Bronchial epithelial cell (primary cell): ENCODE results near the gene MTF1. TPM values are rescaled to one million over a fixed set of nuclear protein-coding genes. Genes with fewer than 3 reads are reported as not detected.
"Not testable (repeated sequence)": the region's sequence is repeated elsewhere in the genome, so short reads cannot be mapped to it uniquely, and the experiment has no call there.

Experiments
- DNase-seq: peaks from one replicate; pipeline ENCODE4 v3.0.0-alpha.2; 2010; ENCODE audit warnings: low read depth
- FAIRE-seq: peaks from 2 replicates; lab custom pipeline; 2011; peaks lifted over from hg19 to GRCh38; lab: Jason Lieb, UNC
- H3K27me3 ChIP-seq: 2 replicates; pipeline ENCODE4 v1.5.1; 2011; ENCODE audit warnings: low read length; ENCODE audit not compliant: control insufficient read depth, insufficient read depth
- H3K36me3 ChIP-seq: 2 replicates; pipeline ENCODE4 v1.5.1; 2011; ENCODE audit warnings: low read length; ENCODE audit not compliant: control insufficient read depth, insufficient read depth
- H3K4me3 ChIP-seq: 2 replicates; pipeline ENCODE4 v1.5.1; 2011; ENCODE audit warnings: mild to moderate bottlenecking, low read depth, low read length, control low read depth
- total RNA-seq: library from RNA; depleted of rRNA; stranded (reverse); fragments of >200 nt; gene quantifications from 2 replicates; pipeline ENCODE4 v1.2.1, GENCODE V29; 2014
- TF ChIP-seq, protein P1 (sequence below): IDR thresholded peaks from 2 replicates; pipeline ENCODE4 v1.5.1; 2011; ENCODE audit warnings: mild to moderate bottlenecking, moderate library complexity, low read length, control low read depth, inconsistent platforms; ENCODE audit not compliant: insufficient read depth, severe bottlenecking

The MTF1 gene
- total RNA-seq, 1 donor from 2014 or later, result 3.7 TPM

GRCh38 chr1:37792943-37793686, 66.3 kb downstream of the MTF1 start:
- no peak for DNase-seq
- no peak for FAIRE-seq
- H3K36me3 ChIP-seq, result no peaks in the 10 kb centered on the region
- no peak overlapping the region for H3K4me3 ChIP-seq
- H3K27me3 ChIP-seq, result peaks cover 4% of the 10 kb centered on the region
- TF ChIP-seq, protein P1, sequence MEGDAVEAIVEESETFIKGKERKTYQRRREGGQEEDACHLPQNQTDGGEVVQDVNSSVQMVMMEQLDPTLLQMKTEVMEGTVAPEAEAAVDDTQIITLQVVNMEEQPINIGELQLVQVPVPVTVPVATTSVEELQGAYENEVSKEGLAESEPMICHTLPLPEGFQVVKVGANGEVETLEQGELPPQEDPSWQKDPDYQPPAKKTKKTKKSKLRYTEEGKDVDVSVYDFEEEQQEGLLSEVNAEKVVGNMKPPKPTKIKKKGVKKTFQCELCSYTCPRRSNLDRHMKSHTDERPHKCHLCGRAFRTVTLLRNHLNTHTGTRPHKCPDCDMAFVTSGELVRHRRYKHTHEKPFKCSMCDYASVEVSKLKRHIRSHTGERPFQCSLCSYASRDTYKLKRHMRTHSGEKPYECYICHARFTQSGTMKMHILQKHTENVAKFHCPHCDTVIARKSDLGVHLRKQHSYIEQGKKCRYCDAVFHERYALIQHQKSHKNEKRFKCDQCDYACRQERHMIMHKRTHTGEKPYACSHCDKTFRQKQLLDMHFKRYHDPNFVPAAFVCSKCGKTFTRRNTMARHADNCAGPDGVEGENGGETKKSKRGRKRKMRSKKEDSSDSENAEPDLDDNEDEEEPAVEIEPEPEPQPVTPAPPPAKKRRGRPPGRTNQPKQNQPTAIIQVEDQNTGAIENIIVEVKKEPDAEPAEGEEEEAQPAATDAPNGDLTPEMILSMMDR, result no peak

DNA sequence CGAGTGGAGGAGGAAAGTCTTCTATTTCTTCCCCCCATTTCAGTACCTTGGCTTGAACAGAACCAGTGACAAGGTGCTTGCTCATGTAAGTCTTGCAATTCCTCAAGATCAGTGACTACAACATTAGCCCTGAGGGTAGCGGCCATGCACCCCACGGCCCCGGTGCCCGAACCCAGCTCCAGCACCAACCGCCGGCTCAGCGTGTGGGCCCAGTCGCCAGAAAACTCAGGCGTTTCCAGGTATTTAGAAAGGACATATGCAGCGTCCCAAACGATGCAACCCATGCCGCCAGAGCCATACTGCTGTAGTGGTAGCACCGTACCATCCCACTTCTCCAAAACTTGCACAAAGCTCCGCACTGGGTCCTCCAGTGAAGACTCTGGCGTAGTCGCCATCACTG, 76.9 kb downstream of the MTF1 start:
- DNase-seq (no peak), FAIRE-seq (no peak)
- TF ChIP-seq, protein P1, result no peak

GRCh38 chr1:37778654-37779053, 80.7 kb downstream of the MTF1 start:
- no peak overlapping the region for H3K4me3 ChIP-seq
- no peaks in the 10 kb centered on the region for H3K36me3 ChIP-seq
- FAIRE-seq (peak; percentile 23), DNase-seq (no peak)
- TF ChIP-seq, protein P1, result no peak
- H3K27me3 ChIP-seq, result no peaks in the 10 kb centered on the region

More for the DNA sequence above, 76.9 kb downstream of the MTF1 start:
- no peaks in the 10 kb centered on the region for H3K36me3 ChIP-seq
- H3K27me3 ChIP-seq, result no peaks in the 10 kb centered on the region
- no peak overlapping the region for H3K4me3 ChIP-seq

DNA sequence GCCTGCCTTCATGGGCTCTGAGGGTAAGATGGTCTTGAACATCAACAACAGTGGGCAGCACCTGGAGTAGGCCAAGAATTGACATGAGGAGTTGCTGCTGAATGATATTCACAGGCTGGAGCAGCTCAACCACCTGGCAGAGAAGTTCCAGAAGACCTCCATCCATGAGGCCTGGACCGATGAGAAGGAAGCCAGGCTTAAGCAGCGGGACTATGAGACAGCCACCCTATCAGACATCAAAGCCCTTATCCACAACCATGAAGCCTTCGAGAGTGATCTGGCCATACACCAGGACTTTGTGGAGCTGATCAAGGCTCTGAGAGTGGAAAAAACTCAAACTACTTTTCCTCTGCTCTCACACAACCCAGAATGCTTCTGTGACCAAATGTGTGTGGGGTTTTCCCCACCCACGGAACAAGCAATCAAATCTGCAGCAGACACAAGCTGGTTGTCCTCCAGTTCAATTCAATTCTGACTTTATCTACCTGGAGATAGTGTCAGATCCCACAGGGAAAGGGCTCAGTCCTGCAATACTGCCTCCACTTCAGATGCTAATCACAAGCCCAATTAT, 82.4 kb downstream of the MTF1 start:
- TF ChIP-seq, protein P1, result no peak
- DNase-seq, result no peak
- Histone ChIP-seq H3K27me3 (no peaks in the 10 kb centered on the region), H3K36me3 (no peaks in the 10 kb centered on the region), H3K4me3 (no peak overlapping the region)
- peak; percentile 60 for FAIRE-seq

DNA sequence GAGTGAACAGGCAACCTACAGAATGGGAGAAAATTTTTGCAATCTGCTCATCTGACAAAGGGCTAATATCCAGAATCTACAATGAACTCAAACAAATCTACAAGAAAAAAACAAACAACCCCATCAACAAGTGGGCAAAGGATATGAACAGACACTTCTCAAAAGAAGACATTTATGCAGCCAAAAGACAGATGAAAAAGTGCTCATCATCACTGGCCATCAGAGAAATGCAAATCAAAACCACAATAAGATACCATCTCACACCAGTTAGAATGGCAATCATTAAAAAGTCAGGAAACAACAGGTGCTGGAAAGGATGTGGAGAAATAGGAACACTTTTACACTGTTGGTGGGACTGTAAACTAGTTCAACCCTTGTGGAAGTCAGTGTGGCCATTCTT, 88.0 kb downstream of the MTF1 start:
- not testable (repeated sequence) for DNase-seq, FAIRE-seq, H3K27me3 ChIP-seq, H3K4me3 ChIP-seq, H3K36me3 ChIP-seq

DNA sequence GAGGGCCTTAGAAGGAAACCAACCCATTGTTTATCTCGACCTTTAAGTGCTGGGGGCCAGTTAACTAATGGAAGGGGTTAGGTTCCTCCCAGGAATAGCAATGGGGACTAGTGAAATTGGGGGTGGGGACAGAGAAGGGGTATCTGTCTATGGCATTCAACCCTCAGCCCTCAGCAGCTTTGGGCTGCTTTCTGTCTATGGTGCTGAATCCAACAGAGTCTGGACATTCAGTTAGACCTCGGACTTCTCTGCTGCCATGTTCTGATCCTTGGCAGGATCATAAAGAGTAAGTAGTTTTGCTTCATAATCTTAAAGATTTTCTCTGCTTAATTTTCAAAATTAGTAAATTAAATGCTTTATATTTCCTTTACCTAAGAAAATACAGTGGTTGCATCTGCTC, 91.9 kb downstream of the MTF1 start:
- Histone ChIP-seq H3K27me3 (peaks cover 27% of the 10 kb centered on the region), H3K4me3 (no peak overlapping the region), H3K36me3 (no peaks in the 10 kb centered on the region)
- DNase-seq (no peak), FAIRE-seq (no peak)
- TF ChIP-seq, protein P1, result no peak
